NOMO-1 treated with dmso at 0.1 percent for 144 hours (cell line): Measurements from ENCODE around the gene MRPL27.

Experiments used
- DNase-seq: peaks from one replicate; lab custom pipeline; 2025; ENCODE audit not compliant: unreplicated experiment; lab: John Stamatoyannopoulos, UW

Gene MRPL27

DNA sequence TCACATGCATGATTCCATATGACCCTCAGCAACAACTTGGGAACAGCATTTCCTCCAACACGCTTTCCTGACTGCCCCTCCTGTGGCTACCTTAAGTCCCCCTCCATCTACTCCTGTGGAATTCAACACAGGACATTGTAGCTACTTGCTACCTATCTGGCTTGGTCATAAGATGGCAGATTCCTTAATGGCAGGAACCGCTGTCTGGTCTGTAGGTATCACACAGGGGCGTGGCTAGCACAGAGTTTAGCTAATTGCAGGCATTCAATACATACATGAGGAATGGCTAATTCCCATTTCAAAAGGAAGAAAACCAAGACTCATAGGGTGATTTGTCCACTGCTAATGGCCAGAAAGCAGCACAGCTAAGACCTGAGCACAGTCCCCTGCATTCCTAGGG lies 15.7 kb upstream of the MRPL27 start:
- DNase-seq = no peak

DNA sequence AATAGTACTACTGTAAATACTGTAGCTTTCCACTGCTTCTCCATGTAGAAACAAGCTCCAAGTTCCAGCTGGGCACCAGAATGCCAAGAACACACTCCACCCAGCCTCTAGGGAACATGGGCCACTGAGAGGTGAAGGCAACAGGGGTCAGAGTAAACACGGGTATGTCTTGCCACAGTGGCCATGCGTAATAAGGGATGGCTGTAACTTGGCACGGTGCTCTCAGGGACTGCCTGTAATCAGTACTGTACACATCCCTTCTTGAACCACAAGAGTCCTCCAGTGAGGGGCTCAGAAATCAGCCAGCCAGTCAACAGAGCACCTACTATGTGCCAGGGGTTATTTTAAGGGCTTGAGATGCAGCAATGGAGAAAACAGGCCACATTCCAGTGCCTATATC lies 13.5 kb upstream of the MRPL27 start:
- DNase-seq = no peak

DNA sequence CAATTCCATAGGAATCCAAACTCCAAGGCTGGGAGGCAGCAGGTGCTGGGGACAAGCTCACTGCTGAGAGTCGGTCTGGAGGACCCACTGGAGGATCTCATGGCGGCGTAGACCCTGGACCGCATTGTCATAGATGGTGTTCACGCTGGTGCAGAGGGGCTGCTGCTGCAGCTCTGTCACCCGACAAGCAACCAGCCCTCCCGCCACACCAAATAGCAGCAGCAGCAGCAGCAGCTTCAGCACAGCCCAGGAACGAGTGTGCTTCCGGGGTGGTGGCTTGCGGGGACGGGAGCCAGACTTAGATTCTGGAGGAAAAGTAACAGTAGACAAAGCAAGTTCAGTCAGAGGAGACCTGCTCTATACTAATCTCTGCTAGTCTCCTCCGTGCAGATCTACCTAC lies 9.9 kb upstream of the MRPL27 start:
- no peak for DNase-seq

DNA sequence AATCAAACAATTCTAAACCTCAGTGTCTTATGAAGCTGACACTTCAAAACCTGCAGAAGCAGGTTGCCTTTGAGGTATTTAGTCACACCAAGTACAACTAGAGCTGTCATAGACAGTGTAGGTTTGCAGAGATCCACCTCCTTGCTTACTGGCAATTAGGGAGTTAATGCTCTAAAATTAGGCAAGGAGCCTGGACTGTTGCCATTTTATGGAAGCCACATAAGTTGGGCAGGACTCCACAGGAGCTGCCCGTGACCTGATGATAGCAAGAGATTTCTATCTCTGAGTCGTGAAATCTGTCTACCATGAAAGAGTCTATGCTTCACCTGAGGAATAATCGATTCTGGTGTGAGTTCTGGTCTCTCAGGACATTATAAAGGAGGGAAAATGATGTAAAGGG lies 8.9 kb upstream of the MRPL27 start:
- DNase-seq = no peak

DNA sequence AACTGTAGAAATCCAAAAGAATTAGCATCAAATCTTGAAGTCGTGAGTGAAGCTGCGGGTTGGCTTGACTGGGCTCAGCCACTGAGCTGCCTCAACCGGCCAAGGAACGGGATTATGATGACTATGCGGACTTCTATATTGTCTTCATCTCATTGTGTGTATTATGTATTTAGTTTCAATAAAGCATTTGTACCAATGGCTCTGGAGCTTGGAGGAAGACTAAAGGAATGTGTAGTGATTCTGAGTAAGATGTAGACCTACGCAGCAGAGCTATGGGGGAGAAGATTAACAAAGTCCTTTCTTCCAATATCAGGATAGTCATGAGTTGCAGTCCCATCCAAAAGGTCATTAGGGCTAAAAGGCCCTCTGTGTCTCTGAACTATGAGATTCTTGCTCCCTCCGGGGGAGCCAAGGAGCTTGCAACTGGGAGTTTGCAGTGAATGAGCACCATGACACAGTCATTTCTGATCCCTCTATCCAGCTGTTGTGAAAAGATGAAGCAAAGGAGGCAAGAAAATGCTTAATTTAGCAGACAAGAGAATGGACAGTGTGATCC lies 8.4 kb upstream of the MRPL27 start:
- DNase-seq = no peak

DNA sequence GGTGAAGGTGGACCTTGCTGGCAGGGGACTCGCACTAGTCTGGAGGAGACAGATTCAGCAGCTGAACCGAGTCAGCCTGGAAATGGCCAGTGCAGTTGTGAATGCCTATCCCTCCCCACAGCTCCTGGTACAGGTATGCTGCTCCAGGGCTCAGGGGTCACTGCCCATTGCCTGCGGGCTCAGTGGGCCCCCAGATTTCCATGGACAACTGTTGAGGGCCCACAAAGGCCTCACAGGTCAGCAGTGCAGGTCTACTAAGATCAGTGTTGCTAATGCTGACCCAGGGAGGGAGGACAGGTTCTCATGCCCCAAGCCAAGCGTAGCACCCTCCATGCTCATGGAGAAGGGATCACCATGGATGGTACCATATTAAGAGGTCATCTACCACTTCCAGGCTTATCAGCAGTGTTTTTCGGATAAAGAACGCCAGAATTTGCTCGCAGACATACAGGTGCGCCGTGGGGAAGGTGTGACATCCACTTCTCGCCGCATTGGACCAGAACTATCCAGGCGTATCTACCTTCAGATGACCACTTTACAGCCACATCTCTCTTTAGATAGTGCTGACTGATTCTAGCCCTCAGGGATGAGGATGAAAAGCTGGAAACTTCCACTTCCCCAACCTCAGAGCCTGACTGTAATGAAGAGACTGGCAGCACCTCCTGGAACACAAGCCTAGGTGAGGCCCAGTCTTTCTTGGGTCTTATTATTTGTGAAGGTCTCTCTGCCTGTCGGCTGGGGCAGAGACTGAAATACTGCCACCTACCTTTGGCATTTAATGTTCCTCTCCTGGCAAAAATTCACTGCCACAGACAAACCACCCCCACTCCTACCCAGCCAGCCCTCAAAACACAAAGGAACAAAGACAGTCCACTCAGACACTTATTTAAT lies 7.6 kb upstream of the MRPL27 start:
- DNase-seq = no peak

DNA sequence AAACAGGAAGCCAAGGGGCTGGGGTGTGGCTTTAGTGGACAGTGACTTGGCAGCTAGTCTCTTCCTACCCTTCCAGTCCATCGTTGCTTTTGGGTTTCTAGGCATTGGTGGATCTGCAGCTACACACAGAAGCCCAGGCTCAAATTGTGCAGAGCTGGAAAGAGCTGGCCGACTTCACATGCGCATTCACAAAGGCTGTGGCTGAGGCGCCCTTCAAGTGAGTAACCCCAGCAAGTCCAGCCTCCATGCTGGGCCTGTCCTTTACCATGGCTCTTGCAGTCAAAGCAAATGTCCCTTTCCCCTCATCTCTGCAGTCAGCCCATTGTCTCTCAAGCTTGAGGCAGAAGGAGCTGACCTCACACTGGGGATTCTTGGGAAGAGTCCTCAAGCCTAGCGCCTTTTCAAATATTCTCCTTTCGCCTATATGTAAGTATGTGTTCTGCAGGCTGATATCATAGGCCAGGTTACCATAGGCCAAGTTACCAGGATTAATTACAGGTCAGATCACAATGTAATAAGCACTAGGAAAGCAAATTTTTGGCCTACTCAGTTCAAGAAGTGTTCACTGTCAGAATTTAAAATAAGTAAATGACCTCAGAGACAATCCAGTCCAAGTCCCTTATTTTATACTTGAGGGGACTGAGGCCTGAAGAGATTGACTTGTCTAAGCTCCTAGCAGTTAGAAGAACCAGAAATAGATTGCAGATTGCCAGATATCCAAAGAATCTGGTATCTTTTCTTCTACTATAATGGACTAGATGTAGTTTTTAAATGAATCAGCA lies 6.6 kb upstream of the MRPL27 start:
- DNase-seq = no peak

DNA sequence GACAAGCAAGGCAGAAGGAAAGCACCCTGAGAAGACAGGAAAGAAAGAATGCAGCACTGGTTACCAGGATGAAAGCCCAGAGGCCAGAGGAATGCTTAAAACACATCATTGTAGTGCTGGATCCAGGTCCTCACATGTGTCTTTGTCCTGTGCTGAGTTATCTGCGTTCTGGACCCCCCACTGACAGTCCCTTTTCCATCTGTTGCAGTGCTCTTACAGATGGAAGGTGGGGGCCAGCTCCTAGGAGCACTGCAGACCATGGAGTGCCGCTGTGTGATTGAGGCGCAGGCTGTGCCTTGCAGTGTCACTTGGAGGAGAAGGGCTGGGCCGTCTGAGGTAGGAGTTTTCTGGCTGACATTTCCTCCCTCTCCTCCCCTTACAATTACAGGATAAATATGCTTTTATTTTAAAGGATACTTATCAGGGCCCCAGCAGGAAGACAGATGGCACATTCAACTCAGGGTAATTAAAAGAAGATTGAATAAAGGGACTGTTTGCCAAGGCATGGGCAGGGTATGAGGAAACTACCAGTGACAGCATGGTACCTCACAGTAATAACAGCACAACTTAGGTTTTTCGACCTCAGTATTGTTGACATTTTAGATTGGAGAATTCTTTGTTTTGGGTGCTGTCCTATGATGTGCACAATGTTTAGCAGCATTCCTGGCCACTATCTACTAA lies 3.0 kb upstream of the MRPL27 start:
- DNase-seq = no peak

DNA sequence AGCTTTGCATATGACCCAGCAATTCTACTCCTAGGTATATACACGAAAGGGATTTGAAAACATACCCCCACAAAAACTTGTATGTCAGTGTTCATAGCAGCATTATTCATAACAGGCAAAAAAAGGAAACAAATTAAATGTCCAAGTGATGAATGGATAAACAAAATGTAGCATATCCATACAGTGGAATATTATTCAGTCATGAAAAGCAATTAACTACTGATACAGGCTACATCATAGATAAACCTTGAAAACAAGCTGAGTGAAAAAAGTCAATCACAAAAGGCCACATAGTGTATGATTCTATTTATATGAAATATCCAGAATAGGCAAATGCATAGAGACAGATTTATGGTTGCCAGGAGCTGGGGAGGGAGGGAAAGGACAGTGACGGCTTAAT lies 721 bp upstream of the MRPL27 start:
- no peak for DNase-seq

DNA sequence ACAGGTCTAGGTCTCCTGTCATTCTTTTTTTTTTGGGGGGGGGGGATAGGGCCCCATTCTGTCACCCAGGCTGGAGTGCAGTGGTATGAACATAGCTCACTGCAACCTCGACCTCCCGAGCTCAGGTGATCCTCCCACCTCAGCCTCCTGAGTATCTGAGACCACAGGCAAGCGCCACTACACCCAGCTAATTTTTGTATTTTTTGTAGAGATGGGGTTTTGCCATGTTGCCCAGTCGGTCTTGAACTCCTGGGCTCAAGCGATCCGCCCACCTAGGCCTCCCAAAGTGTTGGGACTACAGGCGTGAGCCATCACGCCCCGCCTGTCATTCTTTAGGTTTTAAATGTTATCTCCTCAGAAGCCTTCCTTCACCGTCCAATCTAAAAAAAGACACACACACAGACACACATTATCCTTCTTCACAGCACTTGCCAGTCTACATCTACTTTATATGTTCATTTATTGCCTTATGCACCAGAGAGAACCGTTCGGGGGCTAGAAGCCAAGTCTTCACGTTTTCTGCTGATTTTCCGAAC lies 694 bp downstream of the MRPL27 start:
- no peak for DNase-seq

DNA sequence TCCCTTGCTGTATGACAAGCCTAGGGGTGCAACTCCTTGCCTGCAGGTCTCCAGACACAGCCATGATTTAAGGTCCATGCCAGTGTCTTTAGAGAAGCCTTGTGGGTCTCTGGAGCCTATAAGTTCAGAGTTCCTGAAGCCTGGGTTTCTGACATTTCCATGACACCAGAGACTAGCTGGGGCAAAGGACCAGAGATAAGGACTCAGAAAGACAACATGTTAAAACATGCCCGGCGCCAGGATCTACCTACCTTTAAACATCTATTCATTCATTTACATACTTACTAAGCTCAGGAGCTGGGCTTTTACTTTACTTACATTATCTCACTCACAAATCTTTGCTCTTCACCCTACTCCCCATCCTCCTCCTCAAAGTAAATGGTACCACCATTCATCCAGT lies 1.5 kb downstream of the MRPL27 start:
- DNase-seq = no peak

DNA sequence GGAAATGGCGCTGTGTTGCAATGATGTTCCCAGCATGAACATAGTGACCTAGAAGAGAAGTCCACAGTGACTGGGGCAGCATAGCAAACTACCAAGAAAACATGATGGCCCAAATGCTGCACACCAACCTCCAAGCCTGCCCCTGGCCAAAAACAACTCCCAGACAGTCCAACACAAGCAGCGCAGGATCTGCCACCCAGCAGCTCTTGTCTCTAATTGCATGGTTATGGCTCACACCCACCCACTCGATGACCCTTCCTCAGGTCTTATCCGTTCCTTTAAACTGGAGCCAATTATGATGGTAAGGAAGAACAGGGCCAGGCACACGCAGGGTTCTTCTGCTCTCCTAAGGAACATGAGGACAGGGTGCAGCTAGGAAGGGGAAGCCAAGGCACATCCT lies 2.9 kb downstream of the MRPL27 start:
- no peak for DNase-seq

DNA sequence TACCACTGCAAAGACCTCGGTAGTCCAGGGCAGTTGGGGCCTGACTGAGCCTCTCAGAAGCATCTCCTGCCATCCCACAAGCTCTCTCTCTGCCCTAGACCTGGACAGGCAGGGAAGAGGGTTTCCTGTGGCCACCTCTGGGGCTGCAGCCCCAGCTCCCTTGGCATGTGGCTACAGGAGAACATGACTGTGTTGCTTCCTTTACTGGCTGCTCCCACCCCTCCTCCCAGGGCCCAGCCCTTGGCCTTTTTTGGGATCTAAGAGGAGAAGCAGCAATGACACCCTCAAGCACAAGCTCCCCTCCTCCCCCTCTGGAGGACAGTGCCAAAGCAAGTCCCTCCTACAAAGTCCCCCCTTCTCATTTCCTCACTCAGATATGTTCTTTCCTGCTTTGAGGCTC lies 5.6 kb downstream of the MRPL27 start:
- DNase-seq = no peak

DNA sequence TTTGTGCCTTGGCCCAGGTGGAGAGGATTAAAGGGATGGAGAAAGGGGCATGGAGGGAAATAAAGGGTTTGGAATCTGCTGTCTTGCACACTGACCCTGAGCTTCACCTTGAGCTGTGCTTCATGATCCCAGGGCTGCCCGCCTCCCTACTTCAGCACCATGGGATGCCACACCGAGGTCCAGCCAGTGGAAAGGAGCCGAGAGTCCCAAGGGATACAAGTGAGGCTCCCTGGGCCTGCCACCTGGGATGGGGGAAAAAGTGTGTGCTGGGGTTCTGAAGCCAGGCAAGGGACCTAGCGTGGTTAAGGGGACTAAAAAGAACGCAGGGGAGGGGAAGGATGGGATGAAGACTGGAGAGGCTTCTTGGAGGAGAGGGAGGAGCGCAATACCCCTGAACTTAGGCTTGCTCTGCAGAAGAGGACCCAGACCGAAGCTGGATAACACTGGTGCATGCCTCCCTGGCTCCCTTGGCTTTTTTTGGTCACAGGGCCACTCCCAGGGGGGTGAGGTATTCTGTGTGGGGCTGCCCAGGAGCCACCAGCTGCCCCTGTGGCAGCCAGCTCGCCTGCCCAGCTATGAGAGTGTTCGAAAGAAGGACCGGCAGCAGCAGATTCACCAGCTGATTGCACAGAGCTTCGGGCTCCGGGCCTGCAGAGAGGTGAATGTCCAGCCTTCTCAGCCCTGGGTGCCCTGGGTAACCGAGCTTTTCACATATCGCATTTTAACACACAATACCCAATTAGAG lies 7.2 kb downstream of the MRPL27 start:
- no peak for DNase-seq

DNA sequence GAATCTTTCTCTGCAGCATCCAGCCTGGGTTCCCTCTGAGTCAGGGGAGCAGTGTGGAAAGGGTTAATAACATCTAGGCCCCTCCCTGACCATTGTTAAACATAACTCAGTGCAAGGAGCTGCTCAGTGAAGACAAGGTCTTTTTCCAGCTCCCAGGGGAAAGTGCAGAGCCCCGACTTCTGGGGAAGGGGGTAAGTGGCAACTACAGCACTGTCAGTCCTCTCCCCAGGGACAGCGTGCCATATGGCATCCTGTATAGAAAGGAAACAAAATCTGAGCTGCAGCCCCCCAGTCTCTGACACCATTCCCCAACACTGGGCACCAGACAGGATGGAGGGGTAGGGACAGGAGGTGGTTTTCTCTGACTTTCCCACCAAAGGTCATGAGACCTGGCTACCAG lies 7.8 kb downstream of the MRPL27 start:
- DNase-seq = no peak

DNA sequence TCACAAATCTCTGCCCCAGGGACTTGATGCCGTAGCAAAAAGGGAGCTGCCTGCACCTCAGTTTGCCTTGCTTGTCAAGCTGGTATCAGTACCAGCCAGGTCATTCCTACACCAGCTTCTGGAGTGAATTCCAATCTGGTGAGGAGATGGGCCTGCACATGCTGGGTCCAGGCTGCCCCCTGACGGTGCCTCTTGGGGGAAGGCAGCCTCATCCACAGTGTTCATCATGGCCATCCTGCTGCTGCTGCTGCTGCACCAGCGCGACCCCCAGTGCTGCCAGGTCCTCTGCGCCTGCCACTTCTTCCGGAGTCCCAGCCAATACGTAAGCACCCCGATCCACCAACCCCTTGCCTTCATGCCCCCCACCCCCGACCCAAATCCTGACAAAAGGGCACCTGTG lies 8.3 kb downstream of the MRPL27 start:
- DNase-seq = no peak

DNA sequence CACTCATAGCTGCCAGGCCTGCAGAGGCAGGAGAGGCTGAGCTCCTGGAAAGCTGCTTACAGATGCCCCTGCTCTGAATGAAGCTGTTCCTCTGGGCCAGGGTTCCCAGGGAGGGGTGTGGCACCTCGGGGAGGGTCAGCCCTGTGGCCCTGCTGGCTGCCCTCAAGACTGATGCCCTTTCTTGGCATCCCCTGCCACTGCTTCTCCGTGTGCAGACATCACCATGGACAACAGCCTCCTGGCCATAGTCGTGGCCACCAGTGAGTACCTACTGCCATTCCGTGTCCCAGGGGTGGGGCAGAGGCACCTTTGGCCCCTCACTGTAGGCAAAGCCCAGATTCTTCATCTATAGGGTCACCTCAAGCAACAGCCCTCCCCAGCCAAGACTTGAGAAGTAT lies 8.9 kb downstream of the MRPL27 start:
- no peak for DNase-seq

DNA sequence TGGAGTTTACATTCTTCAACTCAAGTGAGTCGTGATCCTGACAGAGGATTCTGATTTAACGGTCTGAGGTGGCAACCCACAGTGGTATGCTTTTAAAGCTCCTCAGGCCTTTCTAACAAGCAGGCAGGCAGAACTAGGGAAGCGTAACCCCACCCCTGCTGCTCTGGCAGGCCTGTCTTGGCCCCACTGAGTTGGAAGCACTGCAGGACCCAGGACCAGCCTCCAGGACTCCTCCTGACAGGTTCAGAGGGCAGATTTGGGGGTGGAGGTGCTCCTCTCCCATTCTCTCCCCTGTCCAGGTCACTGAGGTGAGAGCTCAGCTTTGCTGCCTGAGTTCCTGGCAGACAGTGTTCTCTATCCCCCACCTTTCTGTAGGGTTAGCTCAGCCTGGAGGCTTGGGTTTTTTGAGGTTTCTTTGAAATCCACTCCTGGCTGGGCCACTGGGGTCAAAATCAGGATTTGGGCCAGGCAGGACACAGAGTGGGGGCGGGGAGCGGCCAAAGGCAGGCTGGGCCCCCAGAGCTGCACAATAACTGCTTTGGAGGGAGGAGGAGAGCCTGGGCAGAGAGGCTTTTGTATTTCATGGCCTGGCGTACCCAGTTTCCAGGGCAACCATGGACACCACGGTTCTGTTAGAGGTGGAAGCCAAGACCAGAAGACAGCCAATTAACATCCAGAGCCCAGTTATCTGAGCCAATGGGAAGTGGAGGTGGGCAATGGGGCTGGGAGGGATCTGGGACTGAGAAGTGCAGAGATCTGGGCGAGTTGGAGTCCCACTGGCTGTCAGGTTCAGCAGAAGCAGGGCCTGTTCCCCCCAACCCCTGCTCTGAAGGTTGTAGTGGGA lies 9.5 kb downstream of the MRPL27 start:
- DNase-seq = no peak

DNA sequence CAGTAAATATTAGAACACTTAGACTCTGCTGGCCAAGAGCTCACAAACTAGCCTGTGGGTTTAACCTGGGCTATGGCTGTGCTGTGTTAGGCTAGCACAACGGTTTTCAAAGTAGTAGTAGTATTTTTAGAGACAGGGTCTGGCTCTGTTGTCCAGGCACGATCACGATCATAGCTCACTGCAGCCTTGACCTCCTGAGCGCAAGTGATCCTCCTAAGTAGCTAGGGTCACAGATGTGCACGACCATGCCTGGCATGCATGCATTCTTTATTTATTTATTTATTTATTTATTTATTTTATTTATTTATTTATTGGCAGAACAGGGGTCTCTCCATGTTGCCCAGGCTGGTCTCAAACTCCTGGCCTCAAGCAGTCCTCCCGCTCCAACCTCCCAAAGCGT lies 10.3 kb downstream of the MRPL27 start:
- DNase-seq = no peak
